GM12891 (cell line): ENCODE measurements around the gene DMD.

Experiments used
- PAX5 ChIP-seq: IDR thresholded peaks from 2 replicates; pipeline ENCODE4 v1.6.1; 2011; ENCODE audit warnings: low read length, moderate library complexity, mild to moderate bottlenecking; ENCODE audit not compliant: insufficient read depth, severe bottlenecking
- POLR2A ChIP-seq: IDR thresholded peaks from 2 replicates; pipeline ENCODE4 v1.6.1; 2011; ENCODE audit warnings: low read depth, low read length, control low read depth
- POLR2AphosphoS5 ChIP-seq: IDR thresholded peaks from 2 replicates; pipeline ENCODE4 v1.6.1; 2011; ENCODE audit warnings: low read depth, low read length, control low read depth
- SPI1 ChIP-seq: IDR thresholded peaks from 2 replicates; pipeline ENCODE4 v1.6.1; 2011; ENCODE audit warnings: low read depth, low read length, control low read depth
- TAF1 ChIP-seq: IDR thresholded peaks from 2 replicates; pipeline ENCODE4 v1.6.1; 2011; ENCODE audit warnings: low read depth, low read length, control low read depth

- no peak for TF ChIP-seq POLR2A
- TF ChIP-seq POLR2AphosphoS5: no peak
- TF ChIP-seq TAF1: no peak
- TF ChIP-seq SPI1: no peak
- TF ChIP-seq PAX5: no peak
Measured at GRCh38 chrX:31609130-31609529, 1602.2 kb downstream of the DMD start.
